Suprapubic skin (tissue), 4 donors: ENCODE measurements around the gene GRK5. TPM values are rescaled to one million over a fixed set of nuclear protein-coding genes. Genes with fewer than 3 reads are reported as not detected.

Source experiments
- DNase-seq, 2 donors: peaks; one replicate each; pipeline ENCODE4 v3.0.0-alpha.2; 2019; ENCODE audit warnings: low spot score in 2 of 2
- H3K27ac ChIP-seq: fragments of 200-600 bp; sonication (generic); one replicate; pipeline ENCODE4 v1.5.1; 2019
- H3K27me3 ChIP-seq: fragments of 200-600 bp; sonication (generic); one replicate; pipeline ENCODE4 v1.5.1; 2019
- H3K36me3 ChIP-seq: fragments of 200-600 bp; sonication (generic); one replicate; pipeline ENCODE4 v1.5.1; 2019
- H3K4me1 ChIP-seq: fragments of 200-600 bp; sonication (generic); one replicate; pipeline ENCODE4 v1.5.1; 2019
- H3K4me3 ChIP-seq: fragments of 200-600 bp; sonication (generic); one replicate; pipeline ENCODE4 v1.5.1; 2019; ENCODE audit warnings: mild to moderate bottlenecking
- H3K9me3 ChIP-seq: fragments of 200-600 bp; sonication (generic); one replicate; pipeline ENCODE4 v1.5.1; 2019
- CTCF ChIP-seq, 2 donors: fragments of 200-600 bp in 1 of 2; fragments of 450-650 bp in 1 of 2; sonication (generic) in 1 of 2; IDR thresholded peaks; one replicate each; pipeline ENCODE4 v1.5.1; 2016 to 2019; ENCODE audit warnings: antibody characterized with exemption in 2 of 2, mild to moderate bottlenecking in 1 of 2, moderate library complexity in 1 of 2
- EP300 ChIP-seq: sonication (generic); formaldehyde crosslinking; IDR thresholded peaks from one replicate; pipeline ENCODE4 v1.6.1; 2017; ENCODE audit warnings: antibody characterized with exemption
- POLR2A ChIP-seq, 2 donors: fragments of 450-650 bp; IDR thresholded peaks; one replicate each; pipeline ENCODE4 v1.6.1; 2017; ENCODE audit warnings: antibody characterized with exemption in 2 of 2, mild to moderate bottlenecking in 2 of 2, moderate library complexity in 2 of 2
- POLR2AphosphoS5 ChIP-seq, 3 donors: sonication (generic); formaldehyde crosslinking; IDR thresholded peaks; one replicate each; pipeline ENCODE4 v1.6.1; 2017; ENCODE audit warnings: antibody characterized with exemption in 3 of 3
- WGBS: methylation state at CpG from one replicate; pipeline ENCODE4 v1.1.5; 2018; 5-methylcytosine and 5-hydroxymethylcytosine counted together
- total RNA-seq, 4 donors: library from RNA; depleted of rRNA; stranded (reverse); fragments of >200 nt; gene quantifications; one replicate each; pipeline ENCODE4 v1.1.0, GENCODE V29; 2016

GRK5 gene
- total RNA-seq, 4 donors from 2014 or later = 4.8 to 9.0 (median 6.7) TPM

- WGBS = 40% methylated on average over 7 of the region's 8 CpGs
- no peak for TF ChIP-seq EP300
- TF ChIP-seq CTCF (IDR thresholded peaks at IDR 0.05) = no peak
- TF ChIP-seq POLR2AphosphoS5 (IDR thresholded peaks at IDR 0.05) = no peak
- no peak for TF ChIP-seq POLR2A (IDR thresholded peaks at IDR 0.05)
- H3K4me3 ChIP-seq = no peak overlapping the region
- DNase-seq = no peak
- no peaks in the 10 kb centered on the region for H3K36me3 ChIP-seq
- H3K4me1 ChIP-seq = no peaks in the 10 kb centered on the region
- no peak overlapping the region for H3K27ac ChIP-seq
- no peaks in the 10 kb centered on the region for H3K9me3 ChIP-seq
- H3K27me3 ChIP-seq = no peaks in the 10 kb centered on the region
Observed at GRCh38 chr10:119479532-119479931, 272.2 kb downstream of the GRK5 start.

- Histone ChIP-seq H3K4me3 (no peak overlapping the region), H3K27me3 (no peaks in the 10 kb centered on the region), H3K36me3 (no peaks in the 10 kb centered on the region), H3K27ac (no peak overlapping the region), H3K9me3 (no peaks in the 10 kb centered on the region), H3K4me1 (no peaks in the 10 kb centered on the region)
- DNase-seq = no peak
- TF ChIP-seq EP300 (no peak), CTCF (IDR thresholded peaks at IDR 0.05) (no peak), POLR2A (IDR thresholded peaks at IDR 0.05) (no peak), POLR2AphosphoS5 (IDR thresholded peaks at IDR 0.05) (no peak)
- WGBS = 31% methylated on average over 4 of the region's 4 CpGs
Observed at GRCh38 chr10:119480667-119481066, 273.3 kb downstream of the GRK5 start.

GRCh38 chr10:119481781-119482426, 274.5 kb downstream of the GRK5 start:
- Histone ChIP-seq H3K36me3 (no peaks in the 10 kb centered on the region), H3K27ac (no peak overlapping the region), H3K4me1 (no peaks in the 10 kb centered on the region), H3K27me3 (no peaks in the 10 kb centered on the region), H3K4me3 (no peak overlapping the region), H3K9me3 (no peaks in the 10 kb centered on the region)
- DNase-seq = no peak
- no peak for TF ChIP-seq CTCF (IDR thresholded peaks at IDR 0.05)
- no peak for TF ChIP-seq EP300
- TF ChIP-seq POLR2AphosphoS5 (IDR thresholded peaks at IDR 0.05) = no peak
- TF ChIP-seq POLR2A (IDR thresholded peaks at IDR 0.05) = no peak
- WGBS = 89% methylated on average over 12 of the region's 12 CpGs

GRCh38 chr10:119483001-119483400, 275.6 kb downstream of the GRK5 start:
- 93% methylated on average over 6 of the region's 6 CpGs for WGBS
- DNase-seq = no peak
- Histone ChIP-seq H3K4me1 (no peaks in the 10 kb centered on the region), H3K36me3 (no peaks in the 10 kb centered on the region), H3K9me3 (no peaks in the 10 kb centered on the region), H3K4me3 (no peak overlapping the region), H3K27ac (no peak overlapping the region), H3K27me3 (no peaks in the 10 kb centered on the region)
- TF ChIP-seq EP300 = no peak
- no peak for TF ChIP-seq CTCF (IDR thresholded peaks at IDR 0.05)
- no peak for TF ChIP-seq POLR2AphosphoS5 (IDR thresholded peaks at IDR 0.05)
- TF ChIP-seq POLR2A (IDR thresholded peaks at IDR 0.05) = no peak

GRCh38 chr10:119483839-119484238, 276.5 kb downstream of the GRK5 start:
- TF ChIP-seq POLR2AphosphoS5 (IDR thresholded peaks at IDR 0.05) (no peak), POLR2A (IDR thresholded peaks at IDR 0.05) (no peak), EP300 (no peak), CTCF (IDR thresholded peaks at IDR 0.05) (no peak)

More at GRCh38 chr10:119483839-119484238, 276.5 kb downstream of the GRK5 start:
- H3K27me3 ChIP-seq = no peaks in the 10 kb centered on the region
- 70% methylated on average over 9 of the region's 9 CpGs for WGBS
- no peaks in the 10 kb centered on the region for H3K9me3 ChIP-seq
- no peak overlapping the region for H3K27ac ChIP-seq
- H3K4me1 ChIP-seq = no peaks in the 10 kb centered on the region
- no peaks in the 10 kb centered on the region for H3K36me3 ChIP-seq
- no peak overlapping the region for H3K4me3 ChIP-seq
- DNase-seq = no peak
